ENCODE data around the gene SLC16A2.

- TF ChIP-seq CTCF (IDR thresholded peaks at IDR 0.05) (no peak), POLR2A (IDR thresholded peaks at IDR 0.05) (no peak)
These were observed 130.6 kb downstream of the SLC16A2 start for GRCh38 chrX:74551934-74552333.

Measured in lower leg skin (tissue), 3 donors.